ENCODE data around the gene RBP3.

Gene RBP3

DNA sequence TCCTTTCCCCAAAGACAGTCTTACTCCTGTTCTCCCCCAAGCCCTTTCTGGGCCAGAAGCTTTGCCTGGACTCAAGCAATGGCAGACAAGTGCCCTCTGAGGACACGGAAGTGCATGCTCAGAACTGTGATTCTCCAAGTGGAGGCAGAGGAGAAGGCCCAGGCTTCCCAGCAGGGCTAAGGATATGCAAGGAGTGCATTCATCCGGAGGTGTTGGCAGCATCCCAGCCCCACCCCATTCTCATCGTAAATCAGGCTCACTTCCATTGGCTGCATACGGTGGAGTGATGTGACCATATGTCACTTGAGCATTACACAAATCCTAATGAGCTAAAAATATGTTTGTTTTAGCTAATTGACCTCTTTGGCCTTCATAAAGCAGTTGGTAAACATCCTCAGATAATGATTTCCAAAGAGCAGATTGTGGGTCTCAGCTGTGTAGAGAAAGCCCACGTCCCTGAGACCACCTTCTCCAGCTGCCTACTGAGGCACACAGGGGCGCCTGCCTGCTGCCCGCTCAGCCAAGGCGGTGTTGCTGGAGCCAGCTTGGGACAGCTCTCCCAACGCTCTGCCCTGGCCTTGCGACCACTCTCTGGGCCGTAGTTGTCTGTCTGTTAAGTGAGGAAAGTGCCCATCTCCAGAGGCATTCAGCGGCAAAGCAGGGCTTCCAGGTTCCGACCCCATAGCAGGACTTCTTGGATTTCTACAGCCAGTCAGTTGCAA, 1.4 kb upstream of the RBP3 start:
- TF ChIP-seq ESRRG (CRISPR knock-in tag; IDR thresholded peaks at IDR 0.05) (no peak), ISL1 (CRISPR knock-in tag; IDR thresholded peaks at IDR 0.05) (no peak), TCF4 (CRISPR knock-in tag; IDR thresholded peaks at IDR 0.05; ENCODE audit: borderline replicate concordance) (no peak), RARB (CRISPR knock-in tag; IDR thresholded peaks at IDR 0.05) (no peak), ZC3H10 (CRISPR knock-in tag; IDR thresholded peaks at IDR 0.05) (no peak), PATZ1 (CRISPR knock-in tag; IDR thresholded peaks at IDR 0.05; ENCODE audit: borderline replicate concordance) (no peak), TOX (CRISPR knock-in tag; IDR thresholded peaks at IDR 0.05; ENCODE audit: borderline replicate concordance) (no peak), ZFP3 (CRISPR knock-in tag; IDR thresholded peaks at IDR 0.05) (no peak)
- ATAC-seq, result no peak

DNA sequence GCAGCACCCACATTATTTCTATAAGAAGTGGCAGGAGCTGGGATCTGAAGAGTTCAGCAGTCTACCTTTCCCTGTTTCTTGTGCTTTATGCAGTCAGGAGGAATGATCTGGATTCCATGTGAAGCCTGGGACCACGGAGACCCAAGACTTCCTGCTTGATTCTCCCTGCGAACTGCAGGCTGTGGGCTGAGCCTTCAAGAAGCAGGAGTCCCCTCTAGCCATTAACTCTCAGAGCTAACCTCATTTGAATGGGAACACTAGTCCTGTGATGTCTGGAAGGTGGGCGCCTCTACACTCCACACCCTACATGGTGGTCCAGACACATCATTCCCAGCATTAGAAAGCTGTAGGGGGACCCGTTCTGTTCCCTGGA, 874 bp upstream of the RBP3 start:
- ATAC-seq, result no peak
- TF ChIP-seq POU6F1 (CRISPR knock-in tag; IDR thresholded peaks at IDR 0.05; ENCODE audit: borderline replicate concordance, low read depth) (no peak), ESRRG (CRISPR knock-in tag; IDR thresholded peaks at IDR 0.05) (no peak), ZNF70 (CRISPR knock-in tag; IDR thresholded peaks at IDR 0.05) (no peak), CSDC2 (CRISPR knock-in tag; IDR thresholded peaks at IDR 0.05) (no peak), ZC3H10 (CRISPR knock-in tag; IDR thresholded peaks at IDR 0.05) (no peak), GLIS3 (CRISPR knock-in tag; IDR thresholded peaks at IDR 0.05) (no peak), SNAI2 (CRISPR knock-in tag; IDR thresholded peaks at IDR 0.05) (no peak), ARNTL (CRISPR knock-in tag; IDR thresholded peaks at IDR 0.05; ENCODE audit: borderline replicate concordance, low read depth) (no peak), RARB (CRISPR knock-in tag; IDR thresholded peaks at IDR 0.05) (no peak)

- no peak for ATAC-seq
- no peak for TF ChIP-seq POU6F1 (CRISPR knock-in tag; IDR thresholded peaks at IDR 0.05; ENCODE audit: borderline replicate concordance, low read depth)
- TF ChIP-seq TOX (CRISPR knock-in tag; IDR thresholded peaks at IDR 0.05; ENCODE audit: borderline replicate concordance), result no peak
- TF ChIP-seq ZFP3 (CRISPR knock-in tag; IDR thresholded peaks at IDR 0.05), result no peak
- no peak for TF ChIP-seq ZFP30 (CRISPR knock-in tag; IDR thresholded peaks at IDR 0.05)
- no peak for TF ChIP-seq ZNF8 (CRISPR knock-in tag; IDR thresholded peaks at IDR 0.05)
Observed at GRCh38 chr10:47348661-47349470, 703 bp downstream of the RBP3 start.

- ATAC-seq, result no peak
- TF ChIP-seq ZFP30 (CRISPR knock-in tag; IDR thresholded peaks at IDR 0.05) (no peak), CSDC2 (CRISPR knock-in tag; IDR thresholded peaks at IDR 0.05) (no peak), OSR1 (CRISPR knock-in tag; IDR thresholded peaks at IDR 0.05) (no peak), POU6F1 (CRISPR knock-in tag; IDR thresholded peaks at IDR 0.05; ENCODE audit: borderline replicate concordance, low read depth) (no peak), TOX (CRISPR knock-in tag; IDR thresholded peaks at IDR 0.05; ENCODE audit: borderline replicate concordance) (no peak), PPARA (CRISPR knock-in tag; IDR thresholded peaks at IDR 0.05; ENCODE audit: borderline replicate concordance) (no peak)
Observed at GRCh38 chr10:47349516-47349915, 1.4 kb downstream of the RBP3 start.

All from SK-N-SH treated with all-trans-retinoic acid at 6 μM for 48 hours (cell line).